Activated CD4-positive, CD25-positive, alpha-beta regulatory T cell treated with anti-CD3 and anti-CD28 coated beads, Interleukin-2, amount 50 U/mL, for 16 hours (primary cell): ENCODE measurements around the gene DUSP10.

Experiments
- DNase-seq: peaks from one replicate; pipeline ENCODE4 v3.0.0-alpha.2; 2020; ENCODE audit warnings: low read depth, low spot score

The DUSP10 gene

GRCh38 chr1:221741703-221742554 is at the start of gene DUSP10:
TSS of gene DUSP10 (minus strand) at chr1:221742089. CDS start at chr1:221739744, 2,345 bp downstream.
- DNase-seq: peak; percentile 97

- no peak for DNase-seq
Observed at GRCh38 chr1:221788466-221788865, 46.6 kb upstream of the DUSP10 start.

- DNase-seq: no peak
Observed at GRCh38 chr1:221786647-221787046, 44.8 kb upstream of the DUSP10 start.

- DNase-seq: no peak
Observed at GRCh38 chr1:221783936-221784335, 42.0 kb upstream of the DUSP10 start.

GRCh38 chr1:221783437-221783836 is 41.5 kb upstream of the DUSP10 start:
- no peak for DNase-seq

- no peak for DNase-seq
Observed at GRCh38 chr1:221782970-221783369, 41.1 kb upstream of the DUSP10 start.

- no peak for DNase-seq
Observed at GRCh38 chr1:221782477-221782876, 40.6 kb upstream of the DUSP10 start.

GRCh38 chr1:221781102-221781755 is 39.3 kb upstream of the DUSP10 start:
- DNase-seq: no peak

GRCh38 chr1:221780175-221780574 is 38.3 kb upstream of the DUSP10 start:
- DNase-seq: no peak

GRCh38 chr1:221779771-221780170 is 37.9 kb upstream of the DUSP10 start:
- DNase-seq: no peak

GRCh38 chr1:221778535-221779142 is 36.8 kb upstream of the DUSP10 start:
- no peak for DNase-seq

- DNase-seq: no peak
Observed at GRCh38 chr1:221778125-221778524, 36.2 kb upstream of the DUSP10 start.

- peak; percentile 21 for DNase-seq
Observed at GRCh38 chr1:221777431-221778072, 35.7 kb upstream of the DUSP10 start.

- DNase-seq: no peak
Observed at GRCh38 chr1:221776495-221777301, 34.8 kb upstream of the DUSP10 start.

GRCh38 chr1:221775206-221775605 is 33.3 kb upstream of the DUSP10 start:
- DNase-seq: no peak

- no peak for DNase-seq
Observed at GRCh38 chr1:221774054-221774842, 32.4 kb upstream of the DUSP10 start.

- no peak for DNase-seq
Observed at GRCh38 chr1:221773383-221773782, 31.5 kb upstream of the DUSP10 start.

- no peak for DNase-seq
Observed at GRCh38 chr1:221772117-221772516, 30.2 kb upstream of the DUSP10 start.

- no peak for DNase-seq
Observed at GRCh38 chr1:221768444-221769066, 26.7 kb upstream of the DUSP10 start.

GRCh38 chr1:221766210-221766609 is 24.3 kb upstream of the DUSP10 start:
- DNase-seq: no peak
